Activated CD8-positive, alpha-beta memory T cell treated with anti-CD3 and anti-CD28 coated beads, Interleukin-2, amount 10 ng/mL, durations not matched to agents 7 days and 5 days (primary cell): ENCODE data around the gene DOK7. TPM values are rescaled to one million over a fixed set of nuclear protein-coding genes. Genes with fewer than 3 reads are reported as not detected.
A peak's percentile ranks its signal among the peaks of the same experiment; 100 is the strongest.

Experiments
- ATAC-seq: fragments of 150-1000 bp; cut with Tn5 transposase; one replicate; pipeline ENCODE4 v1.10.0; 2021; ENCODE audit warnings: moderate library complexity
- CTCF ChIA-PET: fragments of 350-600 bp; sonication (Branson Sonifier 250); formaldehyde crosslinking; loops from one replicate; lab custom pipeline; 2021; ENCODE audit warnings: antibody characterized with exemption; lab: Charles Lee
- DNase-seq: peaks from one replicate; pipeline ENCODE4 v3.0.0-alpha.2; 2020
- H3K27ac Mint-ChIP-seq: one replicate; pipeline ENCODE4 v1.8.0; 2021; ENCODE audit warnings: mild to moderate bottlenecking, mixed read lengths
- H3K27me3 Mint-ChIP-seq: one replicate; pipeline ENCODE4 v1.8.0; 2021; ENCODE audit warnings: mixed read lengths
- H3K36me3 Mint-ChIP-seq: one replicate; pipeline ENCODE4 v1.8.0; 2021; ENCODE audit warnings: mild to moderate bottlenecking, mixed read lengths
- H3K4me1 Mint-ChIP-seq: one replicate; pipeline ENCODE4 v1.8.0; 2021; ENCODE audit warnings: mixed read lengths
- H3K4me3 Mint-ChIP-seq: one replicate; pipeline ENCODE4 v1.8.0; 2021; ENCODE audit warnings: mild to moderate bottlenecking, moderate library complexity, mixed read lengths
- H3K9me3 Mint-ChIP-seq: one replicate; pipeline ENCODE4 v1.8.0; 2022; ENCODE audit warnings: low read depth, mixed read lengths
- total RNA-seq, 2 experiments: library from RNA; stranded (reverse); gene quantifications; one replicate each; pipeline ENCODE4 v1.2.3, GENCODE V29; 2021

DOK7 gene
- total RNA-seq, 2 experiments from 2014 or later, result not detected

GRCh38 chr4:3473181-3473950 is 10.3 kb downstream of the DOK7 start:
- Mint-ChIP-seq H3K9me3 (no peaks in the 10 kb centered on the region), H3K36me3 (no peaks in the 10 kb centered on the region), H3K4me3 (no peak overlapping the region), H3K27ac (no peak overlapping the region), H3K4me1 (no peaks in the 10 kb centered on the region), H3K27me3 (no peaks in the 10 kb centered on the region)
- ATAC-seq (no peak), DNase-seq (no peak)
- CTCF ChIA-PET, result no interaction called here

- Mint-ChIP-seq H3K27ac (no peak overlapping the region), H3K4me1 (no peaks in the 10 kb centered on the region), H3K4me3 (no peak overlapping the region), H3K9me3 (no peaks in the 10 kb centered on the region), H3K36me3 (no peaks in the 10 kb centered on the region), H3K27me3 (no peaks in the 10 kb centered on the region)
- CTCF ChIA-PET, result no interaction called here
- ATAC-seq, result no peak
- no peak for DNase-seq
Observed at GRCh38 chr4:3473996-3474765, 11.1 kb downstream of the DOK7 start.

GRCh38 chr4:3475041-3475712 is 12.1 kb downstream of the DOK7 start:
- ATAC-seq, result no peak
- H3K36me3 Mint-ChIP-seq, result no peaks in the 10 kb centered on the region

GRCh38 chr4:3475713-3476260 is 12.7 kb downstream of the DOK7 start:
- Mint-ChIP-seq H3K4me1 (no peaks in the 10 kb centered on the region), H3K36me3 (no peaks in the 10 kb centered on the region), H3K27ac (no peak overlapping the region), H3K9me3 (no peaks in the 10 kb centered on the region), H3K4me3 (no peak overlapping the region), H3K27me3 (no peaks in the 10 kb centered on the region)
- ATAC-seq (no peak), DNase-seq (no peak)
- CTCF ChIA-PET, result no interaction called here

More at GRCh38 chr4:3475041-3475712, 12.1 kb downstream of the DOK7 start:
- Mint-ChIP-seq H3K27me3 (no peaks in the 10 kb centered on the region), H3K27ac (no peak overlapping the region), H3K9me3 (no peaks in the 10 kb centered on the region), H3K4me3 (no peak overlapping the region), H3K4me1 (no peaks in the 10 kb centered on the region)
- no peak for DNase-seq
- CTCF ChIA-PET, result no interaction called here

GRCh38 chr4:3476341-3476747 is 13.2 kb downstream of the DOK7 start:
- no peaks in the 10 kb centered on the region for H3K9me3 Mint-ChIP-seq
- H3K27ac Mint-ChIP-seq, result no peak overlapping the region
- H3K36me3 Mint-ChIP-seq, result no peaks in the 10 kb centered on the region
- DNase-seq (no peak), ATAC-seq (no peak)
- CTCF ChIA-PET, result no interaction called here
- H3K4me3 Mint-ChIP-seq, result no peak overlapping the region
- peaks cover 5% of the 10 kb centered on the region for H3K27me3 Mint-ChIP-seq
- H3K4me1 Mint-ChIP-seq, result no peaks in the 10 kb centered on the region

GRCh38 chr4:3476936-3477749 is 14.0 kb downstream of the DOK7 start:
- Mint-ChIP-seq H3K9me3 (no peaks in the 10 kb centered on the region), H3K27me3 (peaks cover 12% of the 10 kb centered on the region), H3K27ac (no peak overlapping the region), H3K36me3 (no peaks in the 10 kb centered on the region), H3K4me3 (no peak overlapping the region), H3K4me1 (no peaks in the 10 kb centered on the region)
- CTCF ChIA-PET, result no interaction called here
- DNase-seq, result no peak
- no peak for ATAC-seq

- H3K9me3 Mint-ChIP-seq, result no peaks in the 10 kb centered on the region
- H3K27ac Mint-ChIP-seq, result no peak overlapping the region
- peaks cover 12% of the 10 kb centered on the region for H3K27me3 Mint-ChIP-seq
- H3K36me3 Mint-ChIP-seq, result no peaks in the 10 kb centered on the region
- CTCF ChIA-PET, result no interaction called here
- DNase-seq (no peak), ATAC-seq (no peak)
- no peak overlapping the region for H3K4me3 Mint-ChIP-seq
- H3K4me1 Mint-ChIP-seq, result no peaks in the 10 kb centered on the region
Observed at GRCh38 chr4:3477750-3478430, 14.8 kb downstream of the DOK7 start.

GRCh38 chr4:3478446-3479357 is 15.6 kb downstream of the DOK7 start:
- no peaks in the 10 kb centered on the region for H3K4me1 Mint-ChIP-seq
- no peak overlapping the region for H3K27ac Mint-ChIP-seq
- H3K4me3 Mint-ChIP-seq, result no peak overlapping the region
- ATAC-seq, result no peak
- peaks cover 12% of the 10 kb centered on the region for H3K27me3 Mint-ChIP-seq
- H3K36me3 Mint-ChIP-seq, result no peaks in the 10 kb centered on the region
- no peaks in the 10 kb centered on the region for H3K9me3 Mint-ChIP-seq
- CTCF ChIA-PET, result interaction anchor here (3.4 kb wide), 1 partner anchor 371 kb away, joined by 16 read pairs; no protein-coding TSS in a partner anchor
- DNase-seq, result no peak

GRCh38 chr4:3479358-3480101 is 16.4 kb downstream of the DOK7 start:
- DNase-seq, result no peak
- no peak for ATAC-seq
- Mint-ChIP-seq H3K36me3 (no peaks in the 10 kb centered on the region), H3K27me3 (peaks cover 16% of the 10 kb centered on the region), H3K27ac (no peak overlapping the region), H3K4me3 (no peak overlapping the region), H3K4me1 (no peaks in the 10 kb centered on the region), H3K9me3 (no peaks in the 10 kb centered on the region)
- CTCF ChIA-PET, result interaction anchor here (1.2 to 3.4 kb wide), 9 partner anchors 8 to 401 kb away, joined by 3 to 16 read pairs (median 8); partner anchors contain the start of gene HGFAC

GRCh38 chr4:3480528-3481112 is 17.5 kb downstream of the DOK7 start:
- Mint-ChIP-seq H3K4me1 (peaks cover 2% of the 10 kb centered on the region), H3K27me3 (peaks cover 19% of the 10 kb centered on the region), H3K4me3 (no peak overlapping the region), H3K36me3 (no peaks in the 10 kb centered on the region), H3K9me3 (no peaks in the 10 kb centered on the region), H3K27ac (no peak overlapping the region)
- CTCF ChIA-PET, result interaction anchor here (0.5 to 3.4 kb wide), 26 partner anchors 9 to 400 kb away, joined by 3 to 16 read pairs (median 4); partner anchors contain the start of gene HGFAC
- ATAC-seq, result peak; percentile 76
- peak; percentile 79 for DNase-seq
